Stimulated activated CD8-positive, alpha-beta memory T cell treated with anti-CD3 and anti-CD28 coated beads, Interleukin-4, amount 100 ng/mL, for 48 hours (primary cell): ENCODE data around the gene SDK2.

Source experiments
- DNase-seq: peaks from one replicate; pipeline ENCODE4 v3.0.0-alpha.2; 2020

SDK2 gene

GRCh38 chr17:73498886-73499554 is 145.2 kb downstream of the SDK2 start:
- no peak for DNase-seq

DNA sequence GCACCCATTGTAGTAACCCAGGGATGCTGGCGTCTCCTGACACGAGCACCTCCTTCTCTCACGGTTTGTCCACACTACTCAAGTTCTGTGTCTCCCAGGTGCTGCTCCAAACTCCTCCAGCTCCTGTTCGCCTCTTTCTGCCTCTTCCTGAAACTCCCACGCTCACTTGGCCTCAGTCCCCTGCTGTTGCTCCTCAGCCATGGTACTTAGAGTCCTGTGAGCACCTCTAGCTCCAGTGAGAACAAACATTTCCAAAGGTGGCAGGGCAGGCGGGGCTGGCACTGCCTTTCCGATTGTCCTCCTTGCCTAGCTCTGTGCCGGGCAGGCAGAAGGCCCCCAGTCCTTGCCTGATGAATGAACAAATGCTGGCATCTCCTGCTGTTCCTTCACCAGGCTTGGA is 146.1 kb downstream of the SDK2 start:
- no peak for DNase-seq

DNA sequence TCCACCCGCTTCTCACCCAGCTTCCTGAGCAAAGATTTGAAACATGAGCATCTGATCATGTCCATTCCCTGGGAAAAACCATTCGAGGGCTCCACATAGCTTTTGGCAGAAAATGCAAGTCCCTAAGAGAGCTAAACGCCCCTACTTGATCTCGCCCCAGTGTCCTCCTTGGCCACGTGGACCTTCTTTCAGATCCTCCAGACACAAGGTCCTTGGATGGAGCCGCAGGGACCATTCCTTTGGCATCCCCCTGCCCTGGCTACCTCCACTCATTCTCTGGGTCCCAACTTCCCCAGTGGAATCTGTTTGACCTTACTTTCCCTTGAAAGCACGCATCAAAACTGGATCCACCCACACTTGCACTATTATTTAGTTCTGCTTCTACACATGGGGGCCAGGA is 146.5 kb downstream of the SDK2 start:
- DNase-seq, result no peak

DNA sequence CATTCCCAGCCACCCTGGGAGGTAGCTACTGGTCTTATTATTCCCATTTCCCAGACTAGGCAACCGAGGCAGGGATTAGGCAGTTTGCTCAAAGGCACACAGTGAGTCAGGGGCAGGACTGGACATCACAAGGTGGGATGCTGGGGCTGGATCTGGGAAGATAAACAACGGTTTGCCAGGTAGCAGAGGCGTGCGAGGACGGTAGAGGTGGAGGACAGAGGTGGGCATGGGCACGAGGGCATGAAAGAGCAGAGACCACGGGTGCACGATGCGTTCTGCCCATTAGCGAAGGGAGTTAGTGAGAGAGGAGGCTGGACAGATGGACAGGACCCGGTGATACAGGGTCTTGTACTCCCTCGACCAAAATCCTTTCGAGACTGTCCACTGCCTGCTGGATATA is 148.0 kb downstream of the SDK2 start:
- DNase-seq, result no peak

DNA sequence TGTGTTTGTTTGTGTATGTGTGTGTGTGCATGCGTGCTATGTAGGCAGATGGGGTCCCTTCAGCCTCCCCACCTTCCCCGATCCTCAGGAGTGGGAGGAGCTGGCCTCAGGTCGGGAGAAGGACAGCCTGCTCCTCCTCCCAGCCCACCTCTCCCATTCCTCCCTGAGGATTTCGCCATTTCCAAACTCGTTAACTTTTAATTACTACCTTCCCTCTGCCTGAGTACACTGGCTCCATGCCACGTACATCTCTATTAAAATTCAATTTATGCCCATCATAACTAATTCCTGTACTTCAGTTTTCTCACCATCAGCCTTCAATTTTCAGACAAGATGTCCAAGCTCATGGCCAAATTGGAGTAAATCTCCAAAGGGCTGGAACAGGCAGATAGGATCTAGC is 148.6 kb downstream of the SDK2 start:
- no peak for DNase-seq

- DNase-seq, result no peak
Observed at GRCh38 chr17:73494950-73495349, 149.3 kb downstream of the SDK2 start.

DNA sequence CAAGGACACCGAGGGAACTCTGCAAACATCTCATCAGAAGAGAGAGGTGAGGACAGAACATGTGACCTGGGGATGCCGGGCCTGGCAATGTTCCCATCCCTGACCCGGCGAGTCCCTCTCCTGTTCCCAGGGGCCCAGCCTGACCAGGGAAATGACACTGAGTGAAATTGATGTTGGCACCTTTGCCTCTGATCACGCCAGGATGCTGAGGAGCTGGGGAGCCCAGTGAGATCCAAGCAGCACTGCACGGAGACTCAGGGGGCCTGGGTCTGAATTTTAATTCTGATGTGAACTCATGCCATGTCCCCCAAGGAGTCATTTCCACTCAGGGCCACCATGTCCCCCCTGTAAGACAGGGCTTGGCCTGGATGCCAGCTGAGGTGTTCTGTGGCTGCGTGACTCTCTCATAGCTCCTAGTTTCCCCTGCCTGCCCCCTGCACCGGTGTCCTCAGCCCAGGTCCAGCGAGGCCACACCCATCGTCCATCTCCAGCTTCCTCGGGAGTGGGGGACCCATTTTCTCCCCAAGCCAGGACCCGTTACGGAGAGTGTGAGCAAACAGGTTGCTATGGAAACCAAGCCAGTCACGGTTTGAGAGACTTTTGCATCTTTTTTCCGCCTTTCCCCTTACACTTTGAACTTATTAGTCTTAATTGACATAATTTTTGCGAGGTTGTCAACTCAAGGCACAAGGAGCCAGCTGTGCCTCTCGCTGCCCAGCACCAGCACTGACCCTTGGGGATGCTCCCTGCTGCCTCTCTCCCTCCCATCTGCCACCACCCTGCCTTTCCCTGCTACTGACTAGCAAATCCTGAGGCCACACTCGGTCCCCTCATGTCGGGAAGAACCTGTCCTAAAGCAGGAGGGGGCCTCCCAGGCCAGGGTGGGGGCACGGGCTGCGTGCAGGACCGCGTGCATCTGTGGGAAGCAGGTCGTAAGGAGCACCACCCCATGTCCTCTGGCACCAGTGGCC is 150.0 kb downstream of the SDK2 start:
- DNase-seq, result no peak

DNA sequence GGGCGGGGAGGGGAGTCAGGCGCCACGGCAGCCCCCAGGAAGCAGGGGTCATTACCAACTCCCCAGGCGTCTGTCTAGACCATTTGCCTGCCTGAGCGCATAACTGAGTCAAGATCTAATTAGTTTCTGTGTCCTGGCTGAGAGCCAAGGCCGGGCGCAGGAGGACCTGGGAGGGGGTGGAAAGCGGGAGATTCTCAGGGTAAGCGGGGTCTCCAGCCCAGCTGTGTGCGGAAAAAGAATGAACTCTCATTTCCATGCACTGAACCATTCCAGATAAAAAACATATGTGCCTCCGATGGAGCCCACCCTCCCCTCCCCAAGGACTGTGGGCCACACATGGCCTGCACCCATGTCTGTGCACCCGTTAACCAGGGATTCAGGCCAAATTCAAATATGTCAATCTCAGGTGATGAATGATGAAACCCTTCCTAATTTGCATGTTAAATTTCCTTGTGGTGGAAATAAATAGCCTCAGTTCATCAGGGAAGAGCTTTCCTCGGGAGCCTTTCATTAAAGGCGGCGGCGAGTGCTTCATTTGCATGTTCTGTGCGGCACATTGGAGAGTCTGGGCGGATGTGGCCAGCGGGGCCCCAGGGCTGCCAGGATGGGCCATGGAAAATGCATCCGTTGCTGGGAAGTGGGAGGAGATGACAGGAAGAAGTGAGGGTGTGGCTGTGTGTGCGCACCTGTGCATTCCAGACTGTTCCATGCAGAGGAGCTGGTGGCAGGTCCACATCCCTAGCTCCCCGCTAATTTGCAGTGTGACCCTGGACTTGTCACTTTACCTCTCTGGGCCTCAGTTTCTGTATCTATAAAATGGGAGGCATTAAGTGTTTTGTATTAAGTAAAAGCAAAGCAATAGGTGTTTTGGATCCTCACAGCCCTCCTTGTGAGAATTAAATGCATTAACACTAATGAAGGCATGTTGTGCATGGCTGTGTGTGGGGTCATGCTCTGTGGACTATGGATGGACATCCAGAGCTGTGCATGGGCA is 151.1 kb downstream of the SDK2 start:
- DNase-seq, result no peak

- no peak for DNase-seq
Observed at GRCh38 chr17:73492125-73492820, 152.0 kb downstream of the SDK2 start.

DNA sequence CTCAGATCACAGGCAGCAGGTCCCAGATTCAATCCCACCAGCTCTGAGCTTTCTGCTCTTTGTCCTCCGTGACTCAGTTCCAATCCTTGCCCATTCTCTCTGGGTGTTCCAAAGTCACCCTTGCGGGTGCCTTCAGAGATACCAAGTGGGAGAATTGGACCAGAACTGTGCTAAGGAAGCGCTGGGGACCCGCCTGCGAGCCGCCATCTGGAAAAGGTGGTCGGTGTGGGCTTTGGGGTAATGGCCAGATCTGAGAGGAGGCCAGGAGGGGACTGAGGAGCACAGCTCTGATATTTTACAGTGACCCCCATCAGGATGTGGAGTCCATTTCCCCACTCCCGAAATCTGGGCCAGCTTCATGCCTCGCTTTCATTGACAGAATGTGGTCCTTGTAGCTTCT is 152.6 kb downstream of the SDK2 start:
- DNase-seq, result no peak

GRCh38 chr17:73490851-73491250 is 153.4 kb downstream of the SDK2 start:
- no peak for DNase-seq

DNA sequence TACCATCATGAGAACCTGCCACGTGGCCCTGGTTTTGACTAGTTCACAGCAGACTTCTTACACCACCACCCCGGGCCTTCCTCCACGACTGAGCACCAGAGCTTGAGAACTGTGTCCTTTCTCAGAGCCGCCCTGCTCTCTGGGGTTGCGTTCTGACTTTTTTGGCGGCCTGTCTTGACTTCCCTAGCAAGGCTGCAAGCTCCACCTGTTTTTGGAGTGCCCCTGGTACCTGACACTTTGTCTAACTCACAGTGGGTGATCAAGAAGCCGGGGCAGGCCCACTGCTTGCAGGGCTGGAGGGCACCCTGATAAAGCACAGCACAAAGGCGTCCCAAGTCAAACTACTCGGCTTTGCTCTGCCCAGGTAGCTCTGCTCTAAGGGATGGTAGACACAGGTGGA is 154.3 kb downstream of the SDK2 start:
- DNase-seq, result no peak

- no peak for DNase-seq
Observed at GRCh38 chr17:73489333-73489732, 154.9 kb downstream of the SDK2 start.

DNA sequence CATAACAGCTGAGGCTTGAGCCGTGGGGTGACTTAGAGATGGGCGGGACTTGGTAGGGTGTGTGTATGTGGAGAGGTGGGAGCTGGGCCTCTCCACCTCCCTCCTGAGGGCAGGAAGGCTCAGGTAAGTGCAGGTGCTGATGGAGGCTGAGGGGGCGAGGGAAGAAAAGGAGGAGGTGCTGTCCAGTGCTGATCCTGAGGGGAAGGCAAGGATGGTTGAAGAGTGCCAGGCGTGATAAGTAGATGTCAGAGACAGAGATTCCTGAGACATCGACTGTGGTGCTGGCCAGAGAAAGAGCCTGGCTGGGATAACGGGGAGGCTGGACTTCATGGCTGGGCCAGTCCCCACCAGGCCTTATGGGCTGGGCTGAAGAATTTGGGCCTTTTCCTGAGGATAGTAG is 159.1 kb downstream of the SDK2 start:
- DNase-seq, result no peak

DNA sequence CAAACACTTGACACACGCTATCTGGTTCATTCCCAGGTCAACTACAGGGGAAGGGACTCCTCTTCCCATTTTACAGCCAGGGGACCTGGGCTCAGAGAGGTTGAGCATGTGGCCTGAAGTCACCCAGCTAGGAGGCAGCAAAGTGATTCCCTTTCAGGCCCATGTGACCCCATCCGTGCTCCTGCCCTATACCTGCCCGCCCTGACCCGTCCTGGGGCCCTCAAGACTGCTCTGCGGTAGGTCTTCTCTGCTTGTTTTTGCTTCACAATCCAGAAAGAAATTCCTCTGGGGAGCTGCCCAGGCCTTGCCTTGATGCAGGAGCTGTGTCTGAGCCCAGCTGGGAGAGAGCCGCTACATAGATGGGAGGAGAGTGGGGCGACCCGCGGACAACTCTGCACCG is 161.4 kb downstream of the SDK2 start:
- no peak for DNase-seq

DNA sequence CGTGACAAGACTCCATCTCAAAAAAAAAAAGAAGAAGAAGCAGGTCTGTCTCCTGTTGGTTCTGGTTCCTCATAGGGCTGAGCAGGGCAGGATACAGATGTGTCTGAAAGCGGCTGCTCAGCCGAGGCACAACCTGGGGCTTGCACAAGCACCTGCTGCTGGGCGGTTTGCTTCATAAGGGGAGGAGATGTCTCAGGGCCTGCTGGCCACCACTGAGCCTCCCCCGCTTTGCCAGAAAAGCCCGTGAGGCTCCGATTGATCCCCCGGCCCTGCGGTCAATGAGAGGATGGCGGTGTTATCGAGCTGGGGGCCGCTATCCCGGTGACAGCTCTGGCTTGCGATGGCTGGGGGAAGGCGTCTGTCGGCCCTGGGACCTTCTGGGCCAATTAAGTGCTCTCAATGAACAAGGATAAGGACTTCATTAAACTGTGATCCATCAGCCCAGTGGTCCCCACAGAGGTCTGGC is 162.0 kb downstream of the SDK2 start:
- DNase-seq, result no peak

DNA sequence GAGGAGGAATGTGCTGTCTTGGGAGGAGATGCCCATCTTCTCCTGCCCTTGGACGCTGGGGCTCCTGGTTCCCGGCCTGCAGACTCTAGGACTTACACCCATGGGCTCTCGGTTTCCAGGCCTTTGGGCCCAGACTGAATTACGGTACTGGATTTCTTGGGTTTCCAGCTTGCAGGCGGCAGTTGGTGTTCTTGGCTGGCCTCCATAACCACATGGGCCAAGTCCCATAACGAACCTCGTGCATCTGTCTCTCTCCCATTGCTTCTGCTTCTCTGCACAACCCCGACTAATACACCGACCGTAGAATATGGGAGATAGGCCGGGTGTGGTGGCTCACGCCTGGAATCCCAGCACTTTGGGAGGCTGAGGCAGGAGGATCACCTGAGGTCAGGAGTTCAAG is 162.6 kb downstream of the SDK2 start:
- no peak for DNase-seq

GRCh38 chr17:73480740-73481139 is 163.5 kb downstream of the SDK2 start:
- DNase-seq, result no peak

DNA sequence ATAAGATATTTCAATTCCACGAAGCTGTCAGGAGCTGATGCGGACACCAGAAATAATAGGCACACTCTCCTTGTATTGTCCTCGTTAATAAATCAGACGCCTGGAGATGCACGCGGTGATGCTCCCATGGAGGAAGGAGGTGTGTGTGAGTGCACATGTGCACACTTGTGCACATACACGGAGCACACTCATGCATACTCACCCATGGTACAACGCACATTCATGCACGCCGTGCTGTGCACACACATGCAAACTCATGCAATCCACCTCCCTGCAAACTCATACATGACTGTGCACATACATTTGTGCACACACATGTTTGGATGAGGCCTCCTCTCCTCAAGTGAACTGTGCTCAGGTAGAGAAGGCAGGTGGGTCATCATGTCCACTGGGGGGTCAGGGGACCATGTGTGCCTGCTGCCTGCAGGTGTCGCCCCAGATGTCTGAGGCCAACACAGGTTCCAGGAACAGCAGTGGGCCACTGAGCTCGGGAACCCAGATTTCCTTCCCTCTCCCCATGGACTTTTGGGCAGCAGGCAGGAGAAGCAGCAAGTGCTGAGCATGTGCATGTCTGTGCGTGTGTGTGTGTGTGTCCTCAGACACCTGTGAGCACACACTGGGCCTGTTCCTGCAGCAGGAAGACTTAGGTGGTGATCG is 165.3 kb downstream of the SDK2 start:
- DNase-seq, result no peak

DNA sequence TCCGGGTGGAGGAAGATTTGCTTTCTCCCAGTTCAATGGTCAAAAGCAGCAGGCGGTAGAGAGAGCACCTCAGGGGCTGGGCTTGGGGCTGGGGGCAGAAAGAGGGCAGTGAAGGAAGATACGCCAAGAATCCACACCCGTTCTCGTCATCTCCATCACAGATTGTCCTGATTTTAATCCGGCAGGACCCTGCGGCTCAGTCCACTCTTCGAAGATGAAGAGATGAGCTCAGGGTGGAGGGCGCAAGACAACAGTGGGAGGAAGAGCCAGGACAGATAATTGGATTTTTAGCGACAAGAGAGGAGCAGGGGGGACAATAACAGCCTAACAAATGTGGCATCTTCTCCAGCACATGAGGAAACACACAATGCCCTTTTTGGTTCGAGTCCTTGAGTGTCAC is 165.9 kb downstream of the SDK2 start:
- no peak for DNase-seq

GRCh38 chr17:73476890-73477350 is 167.3 kb downstream of the SDK2 start:
- DNase-seq, result no peak
